Stimulated activated CD8-positive, alpha-beta memory T cell treated with anti-CD3 and anti-CD28 coated beads, Interleukin-4, amount 100 ng/mL, for 24 hours (primary cell): ENCODE measurements around the gene CD34.
"Not testable (repeated sequence)": the region's sequence is repeated elsewhere in the genome, so short reads cannot be mapped to it uniquely, and the experiment has no call there.

ENCODE experiments used
- DNase-seq: peaks from one replicate; pipeline ENCODE4 v3.0.0-alpha.2; 2020; ENCODE audit warnings: low read depth

CD34 gene

DNA sequence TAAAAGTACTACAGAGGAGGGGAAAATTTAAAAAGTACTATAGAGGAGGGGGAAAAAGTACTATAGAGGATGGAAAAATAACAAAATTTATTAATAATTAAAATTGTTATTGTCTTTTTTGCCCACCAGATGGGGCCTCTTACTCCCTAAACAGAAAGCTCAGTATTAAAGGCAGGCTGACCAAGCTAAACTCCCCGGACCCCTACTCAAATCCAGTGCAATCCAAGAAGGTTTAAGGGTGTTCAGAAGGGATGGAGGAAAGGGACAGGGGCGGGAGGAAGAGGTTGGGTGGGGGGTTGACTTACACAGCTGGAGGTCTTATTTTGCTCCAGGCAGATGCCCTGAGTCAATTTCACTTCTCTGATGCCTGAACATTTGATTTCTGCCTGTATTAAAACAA, 13.7 kb downstream of the CD34 start:
- DNase-seq = no peak

DNA sequence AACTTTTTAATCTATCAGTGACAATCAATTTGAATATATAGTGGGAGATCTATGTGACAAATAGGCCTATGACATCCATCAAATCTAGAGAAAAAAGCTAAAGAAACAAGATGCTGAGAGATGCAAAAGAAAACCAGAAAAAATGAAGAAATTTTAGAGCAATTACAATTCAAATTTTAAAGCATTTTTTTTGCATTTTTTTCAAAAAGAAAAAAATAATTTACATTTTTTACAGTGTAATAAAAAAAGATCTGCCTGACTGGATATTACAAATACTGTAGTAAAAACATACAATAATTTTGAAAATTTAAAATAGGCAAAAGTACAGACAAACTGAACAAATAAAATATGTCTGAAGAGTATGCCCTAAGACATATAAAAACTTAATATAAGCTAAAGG, 14.4 kb downstream of the CD34 start:
- DNase-seq = no peak

DNA sequence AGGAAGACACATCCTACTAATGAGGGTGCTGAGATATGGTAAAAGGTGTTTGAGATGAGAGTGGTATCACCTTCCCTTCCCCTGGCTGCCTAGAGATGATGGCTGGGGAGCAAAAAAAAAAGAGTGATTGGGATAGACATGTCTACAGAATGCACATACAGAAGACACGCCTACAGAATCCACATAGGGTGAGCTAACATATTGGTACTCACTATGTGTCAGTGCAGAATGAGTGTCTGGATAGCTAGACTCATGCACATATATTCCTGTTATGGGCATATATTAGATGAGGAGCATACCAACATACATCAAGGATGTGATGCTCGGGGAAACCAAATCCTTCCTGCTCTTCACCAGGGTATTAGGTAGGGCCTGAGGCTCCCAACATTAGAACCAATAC, 16.2 kb downstream of the CD34 start:
- no peak for DNase-seq

DNA sequence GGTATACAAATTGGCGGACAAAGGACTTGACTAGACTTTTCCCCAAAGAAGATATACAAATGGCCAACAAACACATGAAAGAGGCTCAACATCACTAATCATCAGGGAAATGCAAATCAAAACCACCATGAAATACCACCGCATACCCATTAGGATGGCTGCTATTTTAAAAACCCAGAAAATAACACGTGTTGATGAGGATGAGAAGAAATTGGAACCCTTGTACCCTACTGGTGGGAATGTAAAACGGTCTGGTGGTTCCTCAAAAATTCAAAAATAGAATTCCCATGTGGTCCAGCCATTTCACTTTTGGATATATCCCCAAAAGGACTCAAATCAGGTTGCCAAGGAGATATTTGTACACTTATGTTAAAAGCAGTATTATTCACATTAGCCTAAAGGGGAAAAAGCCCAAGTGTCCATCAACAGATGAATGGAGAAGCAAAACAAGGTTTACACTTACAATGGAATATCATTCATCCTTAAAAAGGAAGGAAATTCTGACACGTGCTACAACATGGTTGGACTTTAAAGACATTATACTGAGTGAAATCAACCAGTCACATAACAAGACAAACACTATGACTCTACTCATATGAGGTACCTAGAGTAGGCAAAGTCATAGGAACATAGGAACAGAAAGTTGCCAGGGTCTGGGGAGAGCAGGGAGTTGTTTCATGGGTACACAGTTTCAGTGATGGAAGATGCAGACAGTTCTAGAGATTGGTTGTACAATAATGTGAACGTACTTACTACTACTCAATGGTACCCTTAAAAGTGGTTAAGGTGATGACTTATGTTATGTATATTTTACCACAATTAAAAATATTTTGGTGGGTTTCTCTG, 17.0 kb downstream of the CD34 start:
- no peak for DNase-seq

DNA sequence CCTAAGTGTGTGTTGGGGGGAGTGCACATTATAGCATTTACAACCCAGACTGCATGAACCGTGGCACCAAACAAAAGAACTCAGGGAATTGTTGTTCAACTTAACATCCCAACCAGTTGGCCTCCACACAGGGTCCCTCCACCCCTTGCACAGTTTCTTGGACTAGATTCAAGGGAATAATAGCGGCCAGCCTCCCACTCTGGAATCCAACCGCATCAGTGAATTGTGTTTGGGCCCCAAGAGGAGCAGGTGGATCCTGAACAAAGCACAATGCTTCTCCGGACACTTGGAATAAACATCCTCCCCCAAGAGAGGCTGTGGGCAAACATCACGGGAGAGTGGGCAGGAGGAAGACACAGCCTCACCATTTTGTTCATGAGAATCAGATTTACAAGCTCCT, 18.2 kb downstream of the CD34 start:
- no peak for DNase-seq

DNA sequence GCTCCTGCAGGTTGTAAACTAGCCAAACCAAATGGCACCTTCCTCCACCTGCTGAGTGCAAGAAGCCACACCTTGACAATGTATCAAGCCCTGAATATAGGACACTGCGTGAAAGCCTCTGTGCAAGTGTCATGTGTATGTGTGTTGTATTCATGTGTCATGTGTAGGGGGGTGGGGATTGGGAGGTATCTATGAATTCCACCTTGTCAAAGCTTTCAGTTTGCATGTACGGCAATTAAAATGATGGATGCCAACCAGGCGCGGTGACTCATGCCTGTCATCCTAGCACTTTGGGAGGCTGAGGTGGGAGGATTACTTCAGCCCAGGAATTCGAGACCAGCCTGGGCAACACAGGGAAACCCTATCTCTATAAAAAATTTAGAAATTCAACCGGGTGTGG, 19.8 kb downstream of the CD34 start:
- DNase-seq = no peak

DNA sequence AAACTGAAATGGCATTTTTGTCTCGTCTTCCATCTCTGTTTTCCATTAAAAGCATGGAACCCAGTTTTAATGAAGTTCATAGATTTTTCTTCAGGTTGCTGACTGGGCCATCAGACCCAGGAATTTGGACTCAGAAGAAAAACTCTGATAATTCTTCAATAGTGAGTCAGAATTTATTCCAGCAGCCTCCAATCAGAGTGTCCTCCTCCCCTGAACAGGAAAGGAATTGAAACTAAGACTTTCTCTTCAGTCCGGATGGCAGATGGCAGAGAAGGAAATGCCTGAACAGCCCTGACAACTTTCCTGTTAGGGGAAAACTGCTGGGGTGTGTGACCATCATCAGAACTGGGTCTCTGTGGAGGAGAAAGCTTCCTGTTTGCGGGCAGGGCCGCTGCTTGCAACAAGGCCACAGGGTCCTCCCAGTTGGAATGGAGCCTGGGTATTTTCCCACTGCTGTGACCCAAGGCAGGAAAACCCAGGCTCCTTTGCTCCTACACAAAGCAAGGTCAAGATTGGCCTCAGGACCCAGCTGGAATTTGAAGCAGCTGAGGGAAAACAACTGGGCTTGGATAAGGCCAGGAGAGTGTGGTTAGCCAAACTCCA, 20.7 kb downstream of the CD34 start:
- no peak for DNase-seq

DNA sequence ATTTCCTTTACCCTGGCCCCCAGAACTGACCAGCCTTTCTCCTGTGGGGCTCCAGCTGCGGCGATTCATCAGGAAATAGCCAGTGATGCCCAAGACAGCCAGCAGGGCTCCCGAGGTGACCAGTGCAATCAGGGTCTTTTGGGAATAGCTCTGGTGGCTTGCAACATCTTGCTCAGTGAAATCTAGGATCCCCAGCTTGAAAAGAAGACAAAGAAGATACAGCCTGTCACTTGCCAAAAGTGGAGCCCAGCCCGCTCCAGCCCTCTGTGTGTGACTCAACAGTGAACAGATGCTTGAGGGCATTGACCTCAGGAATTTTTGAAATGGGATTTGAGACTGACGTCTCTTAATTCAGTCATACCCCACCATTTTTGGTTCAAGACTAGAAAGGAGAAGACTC, 22.3 kb downstream of the CD34 start:
- no peak for DNase-seq

DNA sequence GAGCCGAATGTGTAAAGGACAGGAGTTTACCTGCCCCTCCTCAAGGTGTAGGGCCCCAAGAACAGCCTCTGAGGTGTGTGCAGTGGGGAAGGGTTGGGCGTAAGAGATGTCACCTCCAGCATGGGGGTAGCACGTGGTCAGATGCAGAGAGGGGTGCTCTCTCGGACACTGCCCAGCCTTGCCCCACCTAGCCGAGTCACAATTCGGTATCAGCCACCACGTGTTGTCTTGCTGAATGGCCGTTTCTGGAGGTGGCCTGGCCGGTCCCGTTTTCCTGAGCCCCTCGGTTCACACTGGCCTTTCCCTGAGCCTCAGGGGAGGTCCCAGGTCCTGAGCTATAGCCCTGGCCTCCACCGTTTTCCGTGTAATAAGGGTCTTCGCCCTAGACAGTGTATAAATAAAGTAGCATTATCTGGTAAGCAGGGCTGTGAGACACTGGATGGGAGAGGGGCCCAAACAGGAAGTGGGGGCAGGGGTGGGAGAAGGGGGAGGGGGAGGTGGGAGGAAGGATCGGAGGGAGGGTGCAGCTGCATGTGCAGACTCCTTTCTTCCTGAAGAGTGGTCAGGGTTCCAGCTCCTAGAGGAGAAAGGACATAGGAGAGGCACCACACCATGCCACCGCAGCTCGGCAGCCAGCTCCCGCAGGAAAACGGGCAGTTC, 23.3 kb downstream of the CD34 start:
- DNase-seq = no peak

DNA sequence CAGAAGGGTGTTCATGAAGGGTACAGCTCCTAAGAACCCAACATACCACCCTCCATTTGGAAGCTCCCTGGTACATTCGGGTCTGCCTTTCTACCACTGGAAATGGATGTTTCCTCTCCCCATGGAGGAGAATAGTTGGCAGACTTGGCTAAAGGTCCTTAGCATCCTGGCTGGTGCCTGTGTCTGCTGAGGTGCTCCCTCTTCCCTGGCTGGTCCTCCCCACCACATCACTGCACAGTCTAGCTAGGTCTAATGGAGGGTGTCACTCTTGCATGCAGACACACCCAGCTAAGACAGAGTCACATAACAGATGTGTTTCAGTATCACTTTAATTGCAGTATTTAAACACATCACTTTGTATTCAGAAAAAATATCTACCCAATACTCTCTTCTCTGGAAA, 24.7 kb downstream of the CD34 start:
- DNase-seq = no peak

DNA sequence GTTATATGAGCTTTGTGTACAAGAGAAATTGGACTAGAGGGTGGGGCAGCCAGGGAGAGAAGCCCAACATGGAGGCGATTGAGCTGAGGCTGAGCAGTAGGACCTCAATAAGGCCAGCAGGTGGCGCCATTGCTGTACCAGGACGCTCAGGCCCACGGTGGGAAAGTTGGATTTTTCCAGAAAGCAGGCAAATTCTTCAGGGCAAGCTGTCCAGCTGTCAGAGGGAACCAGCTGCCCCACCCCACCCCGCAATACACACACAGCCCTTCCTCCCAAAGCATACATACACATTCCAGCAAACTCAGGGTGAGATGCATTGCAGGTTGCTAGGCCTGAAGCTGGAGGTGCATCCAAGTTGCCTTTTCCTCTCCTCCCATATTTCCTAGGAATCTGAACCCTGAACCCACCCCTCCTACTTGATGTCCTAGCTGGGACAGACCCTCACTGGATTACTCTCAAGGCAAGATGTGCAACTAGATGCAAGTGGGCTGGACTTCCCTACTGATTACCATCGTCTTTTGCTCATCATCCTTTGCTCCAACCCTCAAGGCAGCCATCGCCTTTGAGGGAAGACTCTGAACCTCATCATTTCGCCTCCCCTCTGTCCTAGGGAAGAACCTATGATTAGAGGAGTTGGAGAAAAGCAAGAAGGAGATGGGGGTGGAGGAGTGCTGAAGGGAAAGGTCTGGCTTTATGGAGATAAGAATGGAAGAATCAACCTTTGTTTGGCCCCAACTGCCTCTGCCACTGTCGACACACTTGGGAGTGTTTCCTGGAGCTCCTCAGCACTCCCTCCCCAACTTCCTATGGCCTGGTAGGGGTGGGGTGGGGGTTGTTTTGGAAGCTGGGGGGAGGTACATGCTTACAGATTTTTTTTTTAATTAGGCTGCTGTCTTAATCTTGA, 25.5 kb downstream of the CD34 start:
- no peak for DNase-seq

DNA sequence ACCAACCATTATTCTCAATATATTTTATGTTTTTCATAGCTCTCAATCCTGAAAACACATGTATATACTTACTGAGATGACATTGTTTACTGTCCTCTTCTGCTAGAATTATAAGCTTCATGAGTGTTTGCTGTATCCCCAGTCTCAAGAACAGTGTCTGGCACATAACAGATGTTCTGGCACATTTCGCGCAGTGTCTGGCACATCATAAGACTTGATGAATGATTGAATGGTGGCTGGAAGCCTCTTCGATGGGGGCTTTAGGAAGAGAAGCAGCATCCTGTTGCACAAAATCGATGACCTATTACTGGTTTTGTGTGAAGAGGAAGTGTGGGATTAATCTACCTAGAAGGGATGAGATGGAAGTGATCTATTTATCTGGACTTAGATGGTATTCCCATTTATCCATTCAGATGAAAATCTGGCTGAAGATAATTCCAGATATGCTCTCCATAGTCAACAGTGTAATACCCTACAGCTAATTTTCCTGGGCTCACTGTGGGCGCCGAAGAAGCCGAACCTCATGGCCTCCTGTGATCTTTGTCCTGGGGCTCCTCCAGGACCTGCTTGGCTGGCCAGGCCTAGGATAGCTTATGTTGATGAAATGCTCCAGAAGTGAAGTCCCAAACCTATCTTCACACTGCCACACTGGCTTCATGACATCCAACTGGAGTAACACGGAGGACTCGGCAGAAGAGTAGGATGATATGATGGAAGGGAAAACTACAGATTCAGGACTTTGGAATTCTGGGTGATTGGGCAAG, 26.5 kb downstream of the CD34 start:
- DNase-seq = no peak

DNA sequence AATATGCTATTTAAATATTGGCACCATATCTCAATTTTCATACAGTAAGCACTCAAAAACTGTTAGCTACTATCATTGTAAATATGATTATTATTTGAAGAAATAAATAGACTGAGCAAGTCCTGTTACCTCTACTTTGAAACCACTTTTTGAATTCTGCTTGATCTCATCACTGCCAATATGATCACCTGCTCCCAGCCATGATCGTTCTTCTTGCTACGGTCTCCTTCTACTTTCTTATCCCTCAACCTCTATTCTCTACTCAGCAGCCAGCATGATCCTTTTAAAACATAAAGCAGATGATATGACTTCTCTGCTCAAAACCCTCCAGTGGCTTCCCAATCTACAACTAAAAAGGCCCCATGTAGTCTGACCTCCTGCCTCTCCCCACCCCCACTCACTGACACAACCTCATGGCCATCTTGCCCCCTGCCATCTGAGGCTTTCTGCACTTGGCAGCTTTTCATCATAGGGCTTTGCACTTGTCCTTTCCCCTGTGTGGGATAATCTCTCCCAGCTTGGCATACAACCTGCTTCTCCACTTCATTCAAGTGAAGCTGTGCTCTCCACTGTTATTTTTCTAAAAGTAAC, 27.2 kb downstream of the CD34 start:
- DNase-seq = no peak

DNA sequence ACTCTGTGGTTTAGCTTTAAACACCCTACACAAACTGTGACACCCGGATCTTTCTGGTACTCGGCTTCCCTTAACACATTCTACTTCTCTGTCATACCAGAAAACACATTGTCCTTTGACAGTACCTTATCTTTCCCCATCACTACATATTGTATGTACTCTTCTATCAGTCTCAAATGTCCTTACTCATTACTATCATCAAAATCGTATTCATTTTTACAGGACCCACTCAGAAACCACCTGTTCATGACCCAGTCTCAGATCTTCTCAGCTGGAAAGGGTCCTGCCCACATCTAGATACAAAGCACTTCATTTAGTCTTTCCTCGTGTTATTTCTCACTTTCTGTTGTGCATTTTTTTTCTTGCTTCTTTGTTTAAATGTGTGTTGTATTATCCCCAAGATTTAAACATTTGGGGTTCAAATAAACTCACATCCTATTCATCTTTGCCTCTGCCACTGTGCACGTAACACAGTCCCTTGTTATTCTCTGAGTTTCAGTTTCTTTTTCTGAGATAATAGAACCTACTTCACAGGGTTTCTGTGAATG, 27.7 kb downstream of the CD34 start:
- DNase-seq = no peak

DNA sequence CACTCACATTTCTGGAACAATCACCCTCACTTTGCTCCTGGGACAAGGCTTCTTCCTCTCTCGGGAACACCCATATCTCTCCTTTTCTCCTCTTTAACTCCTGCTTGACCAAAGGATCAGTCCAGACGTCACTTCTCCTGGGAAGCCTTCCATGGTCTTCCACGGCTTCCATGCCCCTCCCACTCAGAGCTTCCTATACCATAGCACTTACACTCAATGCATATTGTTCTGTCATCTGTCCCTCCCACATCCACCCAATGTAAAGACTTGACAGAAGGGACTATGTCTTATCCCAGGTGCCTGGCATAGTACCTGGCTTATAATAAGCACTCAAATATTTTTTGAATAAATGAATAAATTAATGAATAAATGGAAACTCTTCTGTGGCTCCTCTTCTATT, 28.2 kb downstream of the CD34 start:
- no peak for DNase-seq

DNA sequence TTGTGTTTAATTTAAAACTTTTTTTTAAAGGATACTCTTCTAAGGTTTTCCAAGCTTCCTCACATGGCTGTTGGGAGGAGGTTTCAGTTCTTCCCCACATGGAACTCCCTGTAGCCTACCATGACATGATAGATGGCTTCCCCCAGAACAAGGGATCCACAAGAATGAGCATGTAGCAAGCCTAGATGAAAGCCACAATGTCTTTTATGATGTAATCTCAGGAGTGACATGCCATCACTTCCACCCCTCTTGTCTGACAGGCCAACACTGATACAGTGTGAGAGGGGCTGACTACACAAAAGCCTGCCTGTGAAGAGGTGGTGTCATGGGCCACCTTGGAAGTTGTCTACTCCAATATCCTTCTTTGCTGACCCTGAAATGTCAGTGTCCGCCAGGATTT, 32.0 kb downstream of the CD34 start:
- DNase-seq = no peak

DNA sequence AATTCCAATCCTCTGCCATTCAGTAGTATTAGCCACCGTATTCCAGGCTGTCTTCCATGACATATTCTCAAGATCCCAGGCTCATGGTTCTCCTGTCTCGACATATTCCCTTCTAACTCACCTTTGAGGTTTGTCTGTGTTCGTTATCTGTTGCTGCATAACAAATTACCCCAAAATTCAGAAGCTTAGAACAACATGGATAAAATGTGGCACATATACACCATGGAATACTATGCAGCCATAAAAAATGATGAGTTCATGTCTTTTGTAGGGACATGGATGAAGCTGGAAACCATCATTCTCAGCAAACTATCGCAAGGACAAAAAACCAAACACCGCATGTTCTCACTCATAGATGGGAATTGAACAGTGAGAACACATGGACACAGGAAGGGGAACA, 33.0 kb downstream of the CD34 start:
- DNase-seq = not testable (repeated sequence)

DNA sequence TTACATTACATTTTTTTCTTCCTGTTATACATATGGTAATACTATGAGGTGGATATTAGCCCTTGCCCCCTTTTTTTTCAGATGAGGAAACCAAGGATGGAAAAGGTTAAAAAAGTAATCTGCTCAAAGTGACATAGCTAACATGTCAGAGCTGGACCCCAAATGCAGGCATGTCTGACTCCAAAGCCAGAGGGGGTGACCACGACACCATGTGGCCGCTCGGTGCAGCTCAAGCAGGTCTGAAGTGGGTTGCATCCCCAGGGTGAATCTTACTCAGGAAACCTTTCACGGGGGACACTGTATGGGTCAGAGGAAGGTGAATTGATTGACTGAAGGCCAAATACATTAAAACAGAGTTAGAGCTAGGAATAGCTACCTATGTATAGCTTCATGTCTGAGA, 34.8 kb downstream of the CD34 start:
- no peak for DNase-seq

DNA sequence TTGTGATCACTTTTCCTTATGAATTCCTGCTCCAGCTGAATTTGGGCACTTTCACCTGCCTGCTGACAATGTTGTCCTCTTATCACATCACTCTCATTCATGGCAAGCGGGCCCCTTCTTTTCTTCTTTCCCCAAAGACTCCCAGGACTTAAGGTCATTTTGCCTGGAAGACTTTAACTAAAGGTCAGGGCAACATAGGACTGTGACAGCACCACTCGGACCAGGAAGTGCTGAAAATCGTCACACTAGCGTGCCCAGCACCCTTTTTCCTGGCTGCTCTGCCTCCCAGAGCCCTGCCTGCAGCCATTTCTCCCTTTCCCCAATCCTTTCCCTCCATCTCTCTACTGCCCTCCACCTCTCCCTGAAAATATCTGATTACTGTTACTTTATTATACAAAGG, 35.4 kb downstream of the CD34 start:
- DNase-seq = no peak

DNA sequence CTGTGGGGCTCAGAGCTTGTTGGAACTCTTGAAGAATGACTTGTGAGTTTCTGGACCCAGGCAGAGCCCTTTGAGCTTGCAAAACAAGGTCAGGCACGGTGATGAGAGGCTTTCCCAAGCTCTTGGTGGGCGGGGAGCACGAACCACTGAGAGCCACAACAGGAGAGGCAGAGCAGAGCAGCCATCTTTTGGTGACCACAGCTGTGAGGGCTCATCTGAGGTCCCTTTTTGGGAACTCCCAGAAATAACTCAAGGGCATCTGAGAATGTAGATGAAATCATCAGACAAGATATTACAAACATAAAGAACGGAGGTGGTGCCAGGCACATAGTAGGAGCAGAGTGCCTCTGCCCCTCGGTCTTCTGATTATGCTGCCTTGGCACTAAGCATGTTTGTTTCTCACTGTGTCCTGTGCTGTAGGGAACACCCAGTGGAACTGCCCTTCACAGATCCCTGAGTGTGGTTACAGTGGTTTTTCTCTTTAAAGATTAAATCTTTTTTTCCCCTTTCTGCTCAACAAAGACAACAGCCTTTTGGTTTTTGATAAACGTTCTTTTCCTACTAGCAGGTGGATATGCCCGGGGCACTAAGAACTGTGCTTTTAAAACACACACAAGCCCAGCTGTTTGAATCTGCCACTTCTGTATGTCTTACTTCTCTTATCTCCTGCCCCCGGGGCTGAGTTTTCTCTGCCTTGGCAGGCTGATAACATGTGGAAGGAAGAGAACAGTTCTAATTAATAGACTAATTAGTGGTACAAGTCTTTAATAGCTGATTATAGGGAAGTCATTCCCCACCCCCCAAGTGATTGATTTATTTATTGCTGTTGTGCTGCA, 37.7 kb downstream of the CD34 start:
- no peak for DNase-seq
